ENCODE results near the gene TOP2A. TPM values are rescaled to one million over a fixed set of nuclear protein-coding genes. Genes with fewer than 3 reads are reported as not detected.
A peak's percentile ranks its signal among the peaks of the same experiment; 100 is the strongest.

TOP2A gene
- total and polyA plus RNA-seq, 9 of the 15 experiments (the other 6 are each of a cell fraction or from before 2014, with no cell fraction given), result 133 to 347 (median 259) TPM

GRCh38 chr17:40443196-40443987 lies 25.7 kb upstream of the TOP2A start, which contains the start of gene IGFBP4 (continued):
- TF ChIP-seq ZNF395 (CRISPR knock-in tag; IDR thresholded peaks at IDR 0.05), result 0 out of 2 replicates have a peak, but pooled peaks have one; percentile 74
- peak; percentile 62; the same call in 1 of the 2 replicates for TF ChIP-seq ZNF740 (CRISPR knock-in tag; IDR thresholded peaks at IDR 0.05)
- 0 out of 4 replicates have a peak, but pooled peaks of 1 of the 2 experiments have one; percentile 15 for TF ChIP-seq ZNF740 (tag; IDR thresholded peaks at IDR 0.05)
- peak; percentile 30 for TF ChIP-seq HNRNPK (IDR thresholded peaks at IDR 0.05; ENCODE audit: low read depth, low read length, poor library complexity, severe bottlenecking)
- TF ChIP-seq CTCF (IDR thresholded peaks at IDR 0.05 in 2 of 3, conservative IDR thresholded peaks at IDR 0.05 in 1 of 3; ENCODE audit: insufficient read depth in 2 of 3, low read depth in 1 of 3, low read length in 3 of 3), result peak; percentile 67 to 81 (median 70)
- TF ChIP-seq AFF1 (IDR thresholded peaks at IDR 0.05; ENCODE audit: low read depth in 1 of 2, partially characterized antibody in 2 of 2), result peak in 1 of 2 experiments; percentile 84
- peak in 1 of 2 experiments; percentile 90; a peak in 2 of 4 replicates for TF ChIP-seq KDM1A (IDR thresholded peaks at IDR 0.05)
- no peak for TF ChIP-seq MXD1 (CRISPR knock-in tag; IDR thresholded peaks at IDR 0.05; ENCODE audit: borderline replicate concordance, poor library complexity, severe bottlenecking)
- TF ChIP-seq HES1 (IDR thresholded peaks at IDR 0.05; ENCODE audit: low read depth), result no peak
- TF ChIP-seq IFI16 (CRISPR knock-in tag; IDR thresholded peaks at IDR 0.05), result no peak
- TF ChIP-seq NRF1 (conservative IDR thresholded peaks at IDR 0.05 in 1 of 2, IDR thresholded peaks at IDR 0.05 in 1 of 2), result peak; percentile 4 to 46; a peak in 1 of 4 replicates
- peak; percentile 26; the same call in 1 of the 2 replicates for TF ChIP-seq ZFX (CRISPR knock-in tag; IDR thresholded peaks at IDR 0.05)
- peak; percentile 80 for TF ChIP-seq RB1 (IDR thresholded peaks at IDR 0.05; ENCODE audit: low read depth)
- TF ChIP-seq NCOA4 (IDR thresholded peaks at IDR 0.05; ENCODE audit: partially characterized antibody), result no peak
